Adrenal gland (tissue), 12 donors: ENCODE results near the gene CAMK2G. TPM values are rescaled to one million over a fixed set of nuclear protein-coding genes. Genes with fewer than 3 reads are reported as not detected.
"Not testable (repeated sequence)": the region's sequence is repeated elsewhere in the genome, so short reads cannot be mapped to it uniquely, and the experiment has no call there.

Experiments used
- DNase-seq, 7 donors: peaks; one replicate each; pipeline ENCODE4 v3.0.0-alpha.2; 2019 to 2020
- H3K27ac ChIP-seq, 5 donors: fragments of 200-600 bp; sonication (generic) in 4 of 5; 1 replicate in 3 of 5; 2 replicates in 2 of 5; pipeline versions ENCODE4 v1.5.1 to v1.8.0; 2016 to 2020; ENCODE audit warnings: mild to moderate bottlenecking in 1 of 5
- H3K27me3 ChIP-seq: fragments of 200-600 bp; 2 replicates; pipeline ENCODE4 v1.8.0; 2021
- H3K36me3 ChIP-seq, 2 donors: fragments of 200-600 bp; replicated peaks in 1 of 2; 1 replicate in 1 of 2; 2 replicates in 1 of 2; pipeline versions ENCODE4 v1.5.1 to v1.8.0; 2018 to 2022
- H3K4me1 ChIP-seq, 2 donors: fragments of 200-600 bp; replicated peaks in 1 of 2; 1 replicate in 1 of 2; 2 replicates in 1 of 2; pipeline versions ENCODE4 v1.5.1 to v1.8.0; 2018 to 2021
- H3K4me3 ChIP-seq, 4 donors: fragments of 200-600 bp; sonication (generic) in 3 of 4; one replicate each; pipeline ENCODE4 v1.5.1; 2016 to 2018
- H3K9me3 ChIP-seq, 3 donors: fragments of 200-600 bp; sonication (generic) in 1 of 3; replicated peaks in 1 of 3; 1 replicate in 2 of 3; 2 replicates in 1 of 3; pipeline versions ENCODE4 v1.5.1 to v1.8.0; 2016 to 2021
- CTCF ChIP-seq, 6 experiments: fragments of 450-650 bp in 4 of 6; fragments of 200-600 bp in 2 of 6; sonication (generic) in 1 of 6; IDR thresholded peaks; 1 replicate in 5 of 6; 2 replicates in 1 of 6; pipeline versions ENCODE4 v1.5.1 to v1.8.0; 2016 to 2021; ENCODE audit warnings: antibody characterized with exemption in 6 of 6, mild to moderate bottlenecking in 2 of 6, moderate library complexity in 1 of 6
- POLR2A ChIP-seq, 2 donors: fragments of 450-650 bp; IDR thresholded peaks; one replicate each; pipeline ENCODE4 v1.6.1; 2017; ENCODE audit warnings: antibody characterized with exemption in 2 of 2, mild to moderate bottlenecking in 2 of 2, moderate library complexity in 1 of 2
- WGBS, 4 donors: extraction: QIAGEN DNeasy Blood & Tissue Kit in 2 of 4; methylation state at CpG; one replicate each; pipeline versions ENCODE4 v1.1.5 to v1.1.7; 2013 to 2017; 5-methylcytosine and 5-hydroxymethylcytosine counted together
- intact Hi-C, 2 donors: fragments of 100-400 bp; cut with DNase I; formaldehyde crosslinking; loops; one replicate each; pipeline versions ENCODE4 v1.14.1 to v1.15.0; 2022 to 2023
- polyA plus RNA-seq, 3 donors: library from polyadenylated mRNA; stranded (reverse); fragments of 200-250 nt in 2 of 3; fragments of 350-450 nt in 1 of 3; fragmentation: Illumina TruSeq in 1 of 3; extraction: RNeasy Lipid Tissue Mini Kit (QIAGEN cat#74804) in 1 of 3; gene quantifications; one replicate each; pipeline ENCODE4 v1.2.3, GENCODE V29; 2013 to 2014
- total RNA-seq, 9 donors: library from RNA; depleted of rRNA in 4 of 9; stranded (reverse); fragments of >200 nt in 4 of 9; fragments of 120-200 nt in 1 of 9; fragmentation: NEBNext Ultra II Directional in 1 of 9; extraction: Animal tissue kit (Norgen Biotek cat#: 25700) in 1 of 9; gene quantifications; one replicate each; pipeline versions ENCODE4 v1.1.0 to v1.2.4, GENCODE V29; 2013 to 2023
- donor health status: healthy with polysubstance abuse.
- donor health status: Bipolar disorder and iron deficiency.
- donor health status: DM: yes; HTN: yes; CAD: no.
- donor health status: DM: no; HTN: no; CAD: no.
- donor health status: DM: no; HTN: no; CAD: no.
- donor health status: DM: yes; HTN: yes; CAD: no.

CAMK2G gene
- total and polyA plus RNA-seq, 12 donors: 12.7 to 27.3 (median 19.7) TPM

GRCh38 chr10:73920089-73920488, 45.7 kb upstream of the CAMK2G start:
- Histone ChIP-seq H3K4me3 (no peak overlapping the region), H3K9me3 (no peaks in the 10 kb centered on the region), H3K36me3 (no peaks in the 10 kb centered on the region), H3K4me1 (no peaks in the 10 kb centered on the region), H3K27ac (peak overlapping the region in 3 of 5 donors; percentile 22 to 81 (median 51)), H3K27me3 (no peaks in the 10 kb centered on the region)
- DNase-seq: peak in 6 of 7 donors; percentile 24 to 72 (median 40)
- TF ChIP-seq CTCF (IDR thresholded peaks at IDR 0.05) (peak in 1 of 6 experiments; percentile 9), POLR2A (IDR thresholded peaks at IDR 0.05) (no peak)
- WGBS, 4 donors: 31 to 55% (median 47%) methylated on average over 4 of the region's 4 CpGs
- intact Hi-C loops: no loop called here

DNA sequence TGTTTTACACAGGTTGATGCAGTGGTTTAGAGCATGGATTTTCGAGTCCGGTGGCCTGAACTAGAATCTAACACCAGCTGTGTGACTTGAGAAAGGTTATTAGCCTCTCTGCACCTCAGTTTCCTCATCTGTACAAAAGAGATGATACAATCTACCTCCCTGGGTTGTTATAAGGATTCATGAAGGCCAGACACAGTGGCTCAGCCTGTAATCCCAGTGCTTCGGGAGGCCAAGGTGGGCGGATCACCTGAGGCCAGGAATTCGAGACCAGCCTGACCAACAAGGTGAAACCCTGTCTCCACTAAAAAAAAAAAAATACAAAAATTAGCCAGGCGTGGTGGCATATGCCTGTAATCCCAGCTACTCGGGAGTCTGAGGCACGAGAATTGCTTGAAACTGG, 45.1 kb upstream of the CAMK2G start:
- WGBS, 4 donors: 84 to 92% (median 87%) methylated on average over 8 of the region's 8 CpGs
- peak overlapping the region in 3 of 5 donors; percentile 22 to 81 (median 51) for H3K27ac ChIP-seq

DNA sequence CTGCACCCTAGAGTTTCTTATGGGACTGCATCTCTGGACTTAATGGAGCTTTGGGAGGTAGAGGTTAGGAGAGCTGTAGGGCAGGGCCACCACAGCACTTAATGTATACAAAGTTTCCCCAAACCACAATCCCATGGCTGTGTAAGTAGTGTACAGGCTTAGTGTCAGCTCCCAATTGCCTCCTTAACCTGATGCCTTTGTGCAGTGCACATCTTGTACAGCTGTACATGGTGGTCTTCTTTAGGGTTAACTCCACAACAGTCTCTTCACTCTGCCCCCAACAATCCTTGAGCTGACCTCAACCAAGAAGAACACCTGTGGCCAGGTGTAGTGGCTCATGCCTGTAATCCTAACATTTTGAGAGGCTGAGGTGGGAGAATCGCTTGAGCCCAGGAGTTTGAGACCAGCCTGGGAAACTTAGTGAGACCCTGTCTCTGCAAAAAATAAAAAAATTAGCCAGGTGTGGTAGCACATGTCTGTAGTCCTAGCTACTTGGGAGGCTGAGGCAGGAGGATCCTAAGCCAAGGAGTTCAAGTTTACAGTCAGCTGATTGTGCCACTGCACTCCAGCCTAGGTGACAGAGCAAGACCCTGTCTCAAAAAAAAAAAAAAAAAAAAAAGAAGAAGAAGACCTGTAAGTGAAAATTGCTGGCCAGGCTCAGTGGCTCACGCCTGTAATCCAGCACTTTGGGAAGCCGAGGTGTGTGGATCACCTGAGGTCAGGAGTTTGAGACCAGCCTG, 43.4 kb upstream of the CAMK2G start:
- H3K4me3 ChIP-seq: no peak overlapping the region
- no peaks in the 10 kb centered on the region for H3K27me3 ChIP-seq
- H3K4me1 ChIP-seq: no peaks in the 10 kb centered on the region
- no peaks in the 10 kb centered on the region for H3K9me3 ChIP-seq
- intact Hi-C loops: no loop called here
- no peaks in the 10 kb centered on the region for H3K36me3 ChIP-seq
- no peak for DNase-seq
- H3K27ac ChIP-seq: peak overlapping the region in 1 of 5 donors; percentile 20
- TF ChIP-seq POLR2A (IDR thresholded peaks at IDR 0.05): no peak
- TF ChIP-seq CTCF (IDR thresholded peaks at IDR 0.05): no peak
- 87 to 96% (median 93%) methylated on average over 3 of the region's 3 CpGs for WGBS, 4 donors

More for the DNA sequence above, 45.1 kb upstream of the CAMK2G start:
- H3K4me3 ChIP-seq, H3K36me3 ChIP-seq, DNase-seq, intact Hi-C loops, H3K4me1 ChIP-seq, H3K27me3 ChIP-seq, H3K9me3 ChIP-seq: not testable (repeated sequence)

DNA sequence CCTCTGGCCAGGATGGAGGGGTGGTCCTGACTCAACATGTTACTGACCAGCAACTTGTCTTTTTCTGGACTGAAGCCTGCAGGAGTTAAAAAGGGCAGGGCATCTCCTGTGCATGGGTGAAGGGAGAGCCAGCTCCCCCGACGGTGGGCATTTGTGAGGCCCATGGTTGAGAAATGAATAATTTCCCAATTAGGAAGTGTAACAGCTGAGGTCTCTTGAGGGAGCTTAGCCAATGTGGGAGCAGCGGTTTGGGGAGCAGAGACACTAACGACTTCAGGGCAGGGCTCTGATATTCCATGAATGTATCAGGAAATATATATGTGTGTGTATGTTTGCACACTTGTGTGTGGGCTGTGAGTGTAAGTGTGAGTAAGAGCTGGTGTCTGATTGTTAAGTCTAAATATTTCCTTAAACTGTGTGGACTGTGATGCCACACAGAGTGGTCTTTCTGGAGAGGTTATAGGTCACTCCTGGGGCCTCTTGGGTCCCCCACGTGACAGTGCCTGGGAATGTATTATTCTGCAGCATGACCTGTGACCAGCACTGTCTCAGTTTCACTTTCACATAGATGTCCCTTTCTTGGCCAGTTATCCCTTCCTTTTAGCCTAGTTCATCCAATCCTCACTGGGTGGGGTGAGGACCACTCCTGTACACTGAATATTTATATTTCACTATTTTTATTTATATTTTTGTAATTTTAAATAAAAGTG, 42.6 kb upstream of the CAMK2G start:
- 51 to 70% (median 58%) methylated on average over 5 of the region's 5 CpGs for WGBS, 4 donors
- no peak for TF ChIP-seq POLR2A (IDR thresholded peaks at IDR 0.05)
- TF ChIP-seq CTCF (IDR thresholded peaks at IDR 0.05): no peak
- no peaks in the 10 kb centered on the region for H3K4me1 ChIP-seq

More for the DNA sequence above, 42.6 kb upstream of the CAMK2G start:
- H3K36me3 ChIP-seq: no peaks in the 10 kb centered on the region
- peak in 2 of 7 donors; percentile 19 to 28 for DNase-seq
- H3K27me3 ChIP-seq: no peaks in the 10 kb centered on the region
- intact Hi-C loops: no loop called here
- H3K27ac ChIP-seq: peak overlapping the region in 1 of 5 donors; percentile 33
- H3K9me3 ChIP-seq: no peaks in the 10 kb centered on the region
- H3K4me3 ChIP-seq: no peak overlapping the region
